ENCODE measurements around the gene XCL2. TPM values are rescaled to one million over a fixed set of nuclear protein-coding genes. Genes with fewer than 3 reads are reported as not detected.
"Not testable (repeated sequence)": the region's sequence is repeated elsewhere in the genome, so short reads cannot be mapped to it uniquely, and the experiment has no call there.

Gene XCL2
- total RNA-seq, 1 experiment from 2014 or later: not detected

DNA sequence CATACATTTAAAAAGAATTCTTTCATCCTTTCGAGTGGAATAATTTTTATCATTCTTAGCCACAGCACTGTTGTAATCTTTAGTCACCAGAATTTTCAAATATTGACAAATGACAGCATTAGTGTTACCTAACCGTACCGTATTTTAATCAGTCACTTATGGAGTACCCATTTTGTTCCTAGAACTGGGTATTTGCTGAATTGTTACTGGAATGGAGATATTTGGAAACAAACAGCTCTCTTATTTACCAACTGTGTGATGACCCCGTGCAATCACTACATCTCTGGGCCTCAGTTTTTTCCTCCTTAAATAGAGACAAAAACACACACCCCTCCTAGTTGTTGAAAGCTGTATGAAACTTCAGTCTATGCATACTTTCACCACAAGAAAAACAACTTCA is 7.9 kb upstream of the XCL2 start:
- Mint-ChIP-seq H3K4me3 (ENCODE audit: unreplicated experiment) (no peak overlapping the region), H3K27me3 (ENCODE audit: insufficient read depth, unreplicated experiment) (no peaks in the 10 kb centered on the region), H3K4me1 (ENCODE audit: low read depth, unreplicated experiment) (peaks cover 21% of the 10 kb centered on the region), H3K27ac (ENCODE audit: unreplicated experiment) (no peak overlapping the region), H3K9me3 (ENCODE audit: unreplicated experiment) (peaks cover 13% of the 10 kb centered on the region), H3K36me3 (ENCODE audit: insufficient read depth, unreplicated experiment) (peaks cover 29% of the 10 kb centered on the region)
- H3K27me3 ChIP-seq (replicated peaks; ENCODE audit: control insufficient read depth, insufficient read depth, low read length): no peaks in the 10 kb centered on the region
- DNase-seq: no peak
- no peak overlapping the region for H3K4me3 ChIP-seq (ENCODE audit: low read depth, low read length)
- TF ChIP-seq, protein P1, sequence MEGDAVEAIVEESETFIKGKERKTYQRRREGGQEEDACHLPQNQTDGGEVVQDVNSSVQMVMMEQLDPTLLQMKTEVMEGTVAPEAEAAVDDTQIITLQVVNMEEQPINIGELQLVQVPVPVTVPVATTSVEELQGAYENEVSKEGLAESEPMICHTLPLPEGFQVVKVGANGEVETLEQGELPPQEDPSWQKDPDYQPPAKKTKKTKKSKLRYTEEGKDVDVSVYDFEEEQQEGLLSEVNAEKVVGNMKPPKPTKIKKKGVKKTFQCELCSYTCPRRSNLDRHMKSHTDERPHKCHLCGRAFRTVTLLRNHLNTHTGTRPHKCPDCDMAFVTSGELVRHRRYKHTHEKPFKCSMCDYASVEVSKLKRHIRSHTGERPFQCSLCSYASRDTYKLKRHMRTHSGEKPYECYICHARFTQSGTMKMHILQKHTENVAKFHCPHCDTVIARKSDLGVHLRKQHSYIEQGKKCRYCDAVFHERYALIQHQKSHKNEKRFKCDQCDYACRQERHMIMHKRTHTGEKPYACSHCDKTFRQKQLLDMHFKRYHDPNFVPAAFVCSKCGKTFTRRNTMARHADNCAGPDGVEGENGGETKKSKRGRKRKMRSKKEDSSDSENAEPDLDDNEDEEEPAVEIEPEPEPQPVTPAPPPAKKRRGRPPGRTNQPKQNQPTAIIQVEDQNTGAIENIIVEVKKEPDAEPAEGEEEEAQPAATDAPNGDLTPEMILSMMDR (IDR thresholded peaks at IDR 0.05; ENCODE audit: insufficient read depth in 1 of 2, low read depth in 1 of 2, low read length in 1 of 2, severe bottlenecking in 1 of 2, unreplicated experiment in 1 of 2): no peak
- H3K36me3 ChIP-seq (ENCODE audit: control insufficient read depth, insufficient read depth, low read length): peaks cover 4% of the 10 kb centered on the region
- ChIA-PET CTCF (no interaction called here), POLR2A (no interaction called here)
- H3K9me3 ChIP-seq: no peaks in the 10 kb centered on the region
- intact Hi-C loops (cut with micrococcal nuclease; ENCODE audit: unreplicated experiment): no loop called here
- H3K4me1 ChIP-seq: peaks cover 45% of the 10 kb centered on the region
- BruUV-seq (replicated peaks): no TSS peak

DNA sequence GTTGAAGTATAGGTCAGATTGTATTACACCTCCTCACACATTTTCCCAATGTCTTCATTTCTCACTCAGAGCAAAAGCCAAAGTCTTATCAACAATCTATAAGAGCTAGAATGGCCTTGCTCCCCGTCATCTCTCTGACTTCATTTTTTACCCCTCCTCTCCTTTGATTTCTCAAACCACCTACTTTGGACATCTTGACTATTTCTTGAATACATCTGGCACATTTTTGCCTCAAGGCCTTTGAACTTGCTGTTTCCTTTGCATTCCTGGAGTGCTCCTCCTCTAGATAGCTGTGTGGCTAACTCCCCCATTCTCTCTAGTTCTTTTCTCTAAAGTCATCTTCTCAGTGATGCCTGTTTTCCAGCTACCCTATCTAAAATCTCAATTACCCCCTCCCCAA is 7.2 kb upstream of the XCL2 start:
- intact Hi-C loops (cut with micrococcal nuclease; ENCODE audit: unreplicated experiment): no loop called here
- DNase-seq: peak in 1 of 2 experiments; percentile 31
- no peaks in the 10 kb centered on the region for H3K27me3 Mint-ChIP-seq (ENCODE audit: insufficient read depth, unreplicated experiment)
- no TSS peak for BruUV-seq (replicated peaks)
- peak overlapping the region; percentile 1 for H3K4me3 Mint-ChIP-seq (ENCODE audit: unreplicated experiment)
- peaks cover 36% of the 10 kb centered on the region for H3K36me3 Mint-ChIP-seq (ENCODE audit: insufficient read depth, unreplicated experiment)
- TF ChIP-seq, protein P1 (IDR thresholded peaks at IDR 0.05; ENCODE audit: insufficient read depth in 1 of 2, low read depth in 1 of 2, low read length in 1 of 2, severe bottlenecking in 1 of 2, unreplicated experiment in 1 of 2): no peak
- no peak overlapping the region for H3K4me3 ChIP-seq (ENCODE audit: low read depth, low read length)
- peaks cover 4% of the 10 kb centered on the region for H3K36me3 ChIP-seq (ENCODE audit: control insufficient read depth, insufficient read depth, low read length)
- ChIA-PET POLR2A (no interaction called here), CTCF (no interaction called here)
- H3K9me3 Mint-ChIP-seq (ENCODE audit: unreplicated experiment): peaks cover 20% of the 10 kb centered on the region
- no peaks in the 10 kb centered on the region for H3K9me3 ChIP-seq
- H3K27me3 ChIP-seq (replicated peaks; ENCODE audit: control insufficient read depth, insufficient read depth, low read length): no peaks in the 10 kb centered on the region
- H3K27ac Mint-ChIP-seq (ENCODE audit: unreplicated experiment): peak overlapping the region; percentile 2
- H3K4me1 Mint-ChIP-seq (ENCODE audit: low read depth, unreplicated experiment): peaks cover 21% of the 10 kb centered on the region
- H3K4me1 ChIP-seq: peaks cover 38% of the 10 kb centered on the region

DNA sequence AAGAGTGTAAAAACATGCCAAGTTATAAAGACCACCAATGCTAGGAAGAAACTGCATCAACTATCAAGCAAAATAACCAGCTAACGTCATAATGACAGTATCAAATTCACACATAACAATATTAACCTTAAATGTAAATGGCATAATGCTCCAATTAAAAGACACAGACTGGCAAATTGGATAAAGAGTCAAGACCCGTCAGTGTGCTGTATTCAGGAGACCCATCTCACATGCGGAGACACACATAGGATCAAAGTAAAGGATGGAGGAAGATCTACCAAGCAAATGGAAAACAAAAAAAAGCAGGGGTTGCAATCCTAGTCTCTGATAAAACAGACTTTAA is 2.7 kb upstream of the XCL2 start:
- CTCF ChIA-PET; H3K27me3 Mint-ChIP-seq (ENCODE audit: insufficient read depth, unreplicated experiment); H3K27me3 ChIP-seq (replicated peaks; ENCODE audit: control insufficient read depth, insufficient read depth, low read length); H3K4me3 Mint-ChIP-seq (ENCODE audit: unreplicated experiment); H3K9me3 ChIP-seq; DNase-seq; POLR2A ChIA-PET; BruUV-seq (replicated peaks); H3K36me3 ChIP-seq (ENCODE audit: control insufficient read depth, insufficient read depth, low read length); H3K4me1 Mint-ChIP-seq (ENCODE audit: low read depth, unreplicated experiment); intact Hi-C loops (cut with micrococcal nuclease; ENCODE audit: unreplicated experiment); H3K27ac Mint-ChIP-seq (ENCODE audit: unreplicated experiment); H3K4me3 ChIP-seq (ENCODE audit: low read depth, low read length): not testable (repeated sequence)
- Mint-ChIP-seq H3K9me3 (ENCODE audit: unreplicated experiment) (peaks cover 31% of the 10 kb centered on the region), H3K36me3 (ENCODE audit: insufficient read depth, unreplicated experiment) (peaks cover 41% of the 10 kb centered on the region)
- H3K4me1 ChIP-seq: peaks cover 10% of the 10 kb centered on the region
